ENCODE data around the gene PLA1A. TPM values are rescaled to one million over a fixed set of nuclear protein-coding genes. Genes with fewer than 3 reads are reported as not detected.

PLA1A gene
- total and polyA plus RNA-seq, 10 of the 15 experiments (the other 5 are each of a cell fraction or from before 2014, with no cell fraction given) = 2.9 to 106 (median 4.8) TPM

DNA sequence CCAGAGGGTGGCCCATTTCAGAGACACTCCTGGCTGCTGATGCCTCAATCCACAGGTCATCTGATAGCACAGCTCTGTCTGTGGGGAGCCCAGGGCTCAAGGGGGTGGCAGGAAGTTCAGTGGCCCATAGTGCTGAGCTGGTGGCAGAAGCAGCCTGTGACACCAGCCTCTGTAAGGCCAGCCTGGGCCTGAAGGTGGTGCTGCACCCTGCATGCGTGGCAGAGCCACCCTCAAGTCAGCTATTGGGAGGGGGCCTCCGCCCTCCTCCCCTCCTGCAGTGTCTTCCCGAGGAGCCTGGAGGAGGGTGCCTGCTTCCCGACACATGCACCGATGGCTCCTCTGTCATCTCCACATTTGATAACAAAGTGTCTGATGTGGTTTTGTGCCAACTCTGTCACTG is 3.0 kb downstream of the PLA1A start (continued):
- TF ChIP-seq SMC3 (IDR thresholded peaks at IDR 0.05; ENCODE audit: borderline replicate concordance, low read length) = peak; percentile 75; the same call in 1 of the 2 replicates
- TF ChIP-seq CHD2 (IDR thresholded peaks at IDR 0.05; ENCODE audit: borderline replicate concordance, low read depth, low read length) = peak; percentile 65; the same call in 1 of the 2 replicates
- TF ChIP-seq POLR2A (IDR thresholded peaks at IDR 0.05; ENCODE audit: low read depth, low read length) = peak; percentile 66
- TF ChIP-seq, protein P1, sequence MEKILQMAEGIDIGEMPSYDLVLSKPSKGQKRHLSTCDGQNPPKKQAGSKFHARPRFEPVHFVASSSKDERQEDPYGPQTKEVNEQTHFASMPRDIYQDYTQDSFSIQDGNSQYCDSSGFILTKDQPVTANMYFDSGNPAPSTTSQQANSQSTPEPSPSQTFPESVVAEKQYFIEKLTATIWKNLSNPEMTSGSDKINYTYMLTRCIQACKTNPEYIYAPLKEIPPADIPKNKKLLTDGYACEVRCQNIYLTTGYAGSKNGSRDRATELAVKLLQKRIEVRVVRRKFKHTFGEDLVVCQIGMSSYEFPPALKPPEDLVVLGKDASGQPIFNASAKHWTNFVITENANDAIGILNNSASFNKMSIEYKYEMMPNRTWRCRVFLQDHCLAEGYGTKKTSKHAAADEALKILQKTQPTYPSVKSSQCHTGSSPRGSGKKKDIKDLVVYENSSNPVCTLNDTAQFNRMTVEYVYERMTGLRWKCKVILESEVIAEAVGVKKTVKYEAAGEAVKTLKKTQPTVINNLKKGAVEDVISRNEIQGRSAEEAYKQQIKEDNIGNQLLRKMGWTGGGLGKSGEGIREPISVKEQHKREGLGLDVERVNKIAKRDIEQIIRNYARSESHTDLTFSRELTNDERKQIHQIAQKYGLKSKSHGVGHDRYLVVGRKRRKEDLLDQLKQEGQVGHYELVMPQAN (conservative IDR thresholded peaks at IDR 0.05) = peak; percentile 52; the same call in 1 of the 2 replicates
- TF ChIP-seq, protein P2, sequence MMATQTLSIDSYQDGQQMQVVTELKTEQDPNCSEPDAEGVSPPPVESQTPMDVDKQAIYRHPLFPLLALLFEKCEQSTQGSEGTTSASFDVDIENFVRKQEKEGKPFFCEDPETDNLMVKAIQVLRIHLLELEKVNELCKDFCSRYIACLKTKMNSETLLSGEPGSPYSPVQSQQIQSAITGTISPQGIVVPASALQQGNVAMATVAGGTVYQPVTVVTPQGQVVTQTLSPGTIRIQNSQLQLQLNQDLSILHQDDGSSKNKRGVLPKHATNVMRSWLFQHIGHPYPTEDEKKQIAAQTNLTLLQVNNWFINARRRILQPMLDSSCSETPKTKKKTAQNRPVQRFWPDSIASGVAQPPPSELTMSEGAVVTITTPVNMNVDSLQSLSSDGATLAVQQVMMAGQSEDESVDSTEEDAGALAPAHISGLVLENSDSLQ (IDR thresholded peaks at IDR 0.05) = no peak
- TF ChIP-seq, protein P3, sequence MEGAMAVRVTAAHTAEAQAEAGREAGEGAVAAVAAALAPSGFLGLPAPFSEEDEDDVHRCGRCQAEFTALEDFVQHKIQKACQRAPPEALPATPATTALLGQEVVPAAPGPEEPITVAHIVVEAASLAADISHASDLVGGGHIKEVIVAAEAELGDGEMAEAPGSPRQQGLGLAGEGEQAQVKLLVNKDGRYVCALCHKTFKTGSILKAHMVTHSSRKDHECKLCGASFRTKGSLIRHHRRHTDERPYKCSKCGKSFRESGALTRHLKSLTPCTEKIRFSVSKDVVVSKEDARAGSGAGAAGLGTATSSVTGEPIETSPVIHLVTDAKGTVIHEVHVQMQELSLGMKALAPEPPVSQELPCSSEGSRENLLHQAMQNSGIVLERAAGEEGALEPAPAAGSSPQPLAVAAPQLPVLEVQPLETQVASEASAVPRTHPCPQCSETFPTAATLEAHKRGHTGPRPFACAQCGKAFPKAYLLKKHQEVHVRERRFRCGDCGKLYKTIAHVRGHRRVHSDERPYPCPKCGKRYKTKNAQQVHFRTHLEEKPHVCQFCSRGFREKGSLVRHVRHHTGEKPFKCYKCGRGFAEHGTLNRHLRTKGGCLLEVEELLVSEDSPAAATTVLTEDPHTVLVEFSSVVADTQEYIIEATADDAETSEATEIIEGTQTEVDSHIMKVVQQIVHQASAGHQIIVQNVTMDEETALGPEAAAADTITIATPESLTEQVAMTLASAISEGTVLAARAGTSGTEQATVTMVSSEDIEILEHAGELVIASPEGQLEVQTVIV (IDR thresholded peaks at IDR 0.05; ENCODE audit: borderline replicate concordance, partially characterized antibody) = no peak
- peak in 1 of 2 experiments; percentile 58; a peak in 1 of 4 replicates for TF ChIP-seq BHLHE40 (IDR thresholded peaks at IDR 0.05; ENCODE audit: borderline replicate concordance in 1 of 2, low read depth in 2 of 2, low read length in 1 of 2)
- TF ChIP-seq RBBP5 (conservative IDR thresholded peaks at IDR 0.05) = no peak
- no peak for TF ChIP-seq TCF3 (IDR thresholded peaks at IDR 0.05; ENCODE audit: borderline replicate concordance, insufficient read depth, low read depth, low read length)
- TF ChIP-seq SP1 (IDR thresholded peaks at IDR 0.05; ENCODE audit: low read depth, low read length) = no peak
- TF ChIP-seq JUNB (IDR thresholded peaks at IDR 0.05) = no peak
- no peak for TF ChIP-seq YBX1 (IDR thresholded peaks at IDR 0.05)
- TF ChIP-seq SUZ12 (IDR thresholded peaks at IDR 0.05; ENCODE audit: unreplicated experiment) = no peak
- TF ChIP-seq, protein P4, sequence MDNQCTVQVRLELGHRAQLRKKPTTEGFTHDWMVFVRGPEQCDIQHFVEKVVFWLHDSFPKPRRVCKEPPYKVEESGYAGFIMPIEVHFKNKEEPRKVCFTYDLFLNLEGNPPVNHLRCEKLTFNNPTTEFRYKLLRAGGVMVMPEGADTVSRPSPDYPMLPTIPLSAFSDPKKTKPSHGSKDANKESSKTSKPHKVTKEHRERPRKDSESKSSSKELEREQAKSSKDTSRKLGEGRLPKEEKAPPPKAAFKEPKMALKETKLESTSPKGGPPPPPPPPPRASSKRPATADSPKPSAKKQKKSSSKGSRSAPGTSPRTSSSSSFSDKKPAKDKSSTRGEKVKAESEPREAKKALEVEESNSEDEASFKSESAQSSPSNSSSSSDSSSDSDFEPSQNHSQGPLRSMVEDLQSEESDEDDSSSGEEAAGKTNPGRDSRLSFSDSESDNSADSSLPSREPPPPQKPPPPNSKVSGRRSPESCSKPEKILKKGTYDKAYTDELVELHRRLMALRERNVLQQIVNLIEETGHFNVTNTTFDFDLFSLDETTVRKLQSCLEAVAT (IDR thresholded peaks at IDR 0.05) = peak; percentile 16; the same call in 1 of the 2 replicates
- peak; percentile 55; the same call in 1 of the 2 replicates for TF ChIP-seq LARP7 (IDR thresholded peaks at IDR 0.05)
- TF ChIP-seq IRF4 (IDR thresholded peaks at IDR 0.05; ENCODE audit: low read depth, low read length) = 0 out of 2 replicates have a peak, but pooled peaks have one; percentile 12
- TF ChIP-seq MXI1 (IDR thresholded peaks at IDR 0.05; ENCODE audit: low read depth, low read length) = peak; percentile 54
- TF ChIP-seq CEBPB (IDR thresholded peaks at IDR 0.05; ENCODE audit: borderline replicate concordance in 1 of 2, low read depth in 2 of 2, low read length in 2 of 2) = no peak
- TF ChIP-seq SMARCA5 (IDR thresholded peaks at IDR 0.05) = peak; percentile 92
- peak; percentile 82 for TF ChIP-seq RAD21 (IDR thresholded peaks at IDR 0.05; ENCODE audit: insufficient read depth, low read depth, low read length)
- peak; percentile 63 for TF ChIP-seq ATF7 (IDR thresholded peaks at IDR 0.05; ENCODE audit: low read depth)
- TF ChIP-seq EGR1 (IDR thresholded peaks at IDR 0.05; ENCODE audit: borderline replicate concordance in 1 of 2, low read depth in 2 of 2, low read length in 2 of 2) = peak in 1 of 2 experiments; percentile 16; a peak in 1 of 3 replicates

All from GM12878 (cell line).